NCI-H524 treated with DMSO at 0.1 percent for 48 hours (cell line): ENCODE data around the gene KPTN.
A peak's percentile ranks its signal among the peaks of the same experiment; 100 is the strongest.

Experiments used
- DNase-seq: peaks from one replicate; lab custom pipeline; 2025; lab: John Stamatoyannopoulos, UW

The KPTN gene

DNA sequence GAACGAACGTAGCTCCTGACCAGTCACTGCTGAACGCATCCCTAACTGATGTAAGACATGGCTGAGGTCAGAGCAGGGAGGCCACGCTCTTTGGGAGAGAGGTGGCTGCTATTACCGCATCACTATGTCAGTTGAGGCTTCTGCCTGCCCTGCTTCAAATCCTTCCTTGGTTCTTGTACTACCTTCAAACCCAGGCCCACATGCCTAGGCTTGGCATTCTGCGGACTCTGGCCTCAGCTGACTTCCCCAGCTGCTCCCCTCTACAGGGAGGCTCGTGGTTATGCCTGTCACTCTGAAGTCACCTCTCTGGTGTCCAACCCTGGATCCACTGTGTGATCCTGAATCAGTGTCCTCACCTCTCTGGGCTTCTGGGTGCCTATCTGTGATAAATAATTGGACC lies 49.9 kb downstream of the KPTN start:
- no peak for DNase-seq

- DNase-seq: no peak
These were observed 50.9 kb downstream of the KPTN start for GRCh38 chr19:47433121-47433520.

DNA sequence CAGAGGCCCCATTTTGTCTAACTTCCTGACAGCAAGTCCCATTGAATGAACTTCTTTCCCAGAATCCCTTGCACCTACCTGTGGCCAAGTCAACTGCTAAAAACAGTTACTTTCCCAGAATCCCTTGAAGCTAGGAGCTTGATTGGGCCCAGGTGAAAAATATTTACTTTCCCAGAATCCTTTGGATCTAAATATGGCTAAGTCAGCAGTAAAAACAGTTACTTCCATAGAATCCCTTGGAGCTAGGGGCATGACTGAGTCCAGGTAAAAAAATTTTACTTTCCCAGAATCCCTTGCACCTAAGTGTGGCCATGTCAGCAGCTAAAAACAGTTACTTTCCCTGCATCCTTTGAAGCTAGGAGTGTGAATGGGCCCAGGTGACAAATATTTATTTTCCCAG lies 51.5 kb downstream of the KPTN start:
- no peak for DNase-seq

DNA sequence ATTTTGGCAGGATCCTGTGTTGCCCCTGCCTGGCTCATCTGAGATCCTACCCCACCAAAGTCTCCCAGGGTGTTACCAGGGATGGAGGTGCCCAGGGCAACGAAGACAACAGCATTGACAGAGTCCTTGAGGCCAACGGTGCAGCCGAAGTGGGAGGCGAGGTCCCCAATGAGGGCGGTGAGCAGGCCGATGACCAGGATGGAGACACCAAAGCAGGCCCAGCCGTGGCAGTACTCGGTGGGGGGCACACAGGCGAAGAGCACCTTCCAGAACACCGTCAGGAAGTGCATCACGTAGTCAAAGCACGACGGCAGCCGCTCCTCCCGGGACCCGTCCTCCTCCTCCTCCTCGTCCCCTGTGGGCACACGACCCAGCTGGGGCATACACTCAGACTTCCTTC lies 51.9 kb downstream of the KPTN start:
- DNase-seq: no peak

GRCh38 chr19:47430041-47430802 lies 53.8 kb downstream of the KPTN start:
- DNase-seq: no peak

- no peak for DNase-seq
These were observed 54.8 kb downstream of the KPTN start for GRCh38 chr19:47429140-47429793.

GRCh38 chr19:47428177-47428894 lies 55.7 kb downstream of the KPTN start:
- peak; percentile 98 for DNase-seq

DNA sequence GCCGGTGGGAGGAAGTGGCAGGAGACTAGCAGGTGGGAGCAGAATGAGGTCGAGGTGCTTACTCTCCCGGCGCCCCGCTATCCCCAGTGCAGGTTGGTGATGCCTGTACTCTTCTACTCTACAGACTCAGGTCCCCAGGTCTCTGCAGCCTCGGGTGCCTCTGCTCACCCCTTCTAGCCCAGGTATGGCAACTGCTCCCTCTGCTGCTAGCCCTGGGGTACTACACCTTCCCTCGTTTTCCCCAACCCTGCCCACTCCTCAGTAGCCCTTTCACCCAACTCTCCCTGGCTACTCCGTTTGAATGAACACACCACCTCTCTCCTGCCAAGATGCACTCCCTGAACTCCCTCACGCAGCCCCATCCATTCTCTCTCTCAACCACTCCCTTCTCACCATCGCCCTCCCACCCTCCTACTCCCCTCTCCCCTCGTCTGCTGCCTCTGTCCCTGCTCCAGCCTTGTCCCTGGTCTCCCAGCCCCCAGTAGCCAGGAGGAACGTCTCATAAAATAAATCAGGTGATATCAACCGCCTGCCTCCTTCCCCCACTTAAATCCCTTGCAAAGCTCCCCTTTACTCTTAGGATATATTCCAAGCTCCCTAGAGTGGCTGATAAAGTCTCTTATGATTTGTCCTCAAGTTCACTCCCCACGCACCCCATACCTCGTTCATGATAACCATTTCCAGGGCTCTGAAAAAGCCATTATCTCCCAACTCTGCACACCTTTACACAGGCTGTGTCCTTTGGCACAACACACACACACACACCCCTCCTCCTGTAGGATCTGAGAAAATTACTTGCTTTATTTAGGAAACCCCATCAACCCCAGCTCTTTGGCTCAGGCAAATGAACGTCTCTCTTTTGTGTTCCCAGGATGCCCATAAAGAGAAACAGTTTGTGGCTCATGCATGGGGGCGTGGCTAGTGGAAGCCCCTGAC lies 56.5 kb downstream of the KPTN start:
- DNase-seq: peak; percentile 37
